ENCODE measurements around the gene NECTIN3. TPM values are rescaled to one million over a fixed set of nuclear protein-coding genes. Genes with fewer than 3 reads are reported as not detected.

NECTIN3 gene
- total and polyA plus RNA-seq, 10 of the 15 experiments (the other 5 are each of a cell fraction or from before 2014, with no cell fraction given): 0.21 TPM; not detected in 9

DNA sequence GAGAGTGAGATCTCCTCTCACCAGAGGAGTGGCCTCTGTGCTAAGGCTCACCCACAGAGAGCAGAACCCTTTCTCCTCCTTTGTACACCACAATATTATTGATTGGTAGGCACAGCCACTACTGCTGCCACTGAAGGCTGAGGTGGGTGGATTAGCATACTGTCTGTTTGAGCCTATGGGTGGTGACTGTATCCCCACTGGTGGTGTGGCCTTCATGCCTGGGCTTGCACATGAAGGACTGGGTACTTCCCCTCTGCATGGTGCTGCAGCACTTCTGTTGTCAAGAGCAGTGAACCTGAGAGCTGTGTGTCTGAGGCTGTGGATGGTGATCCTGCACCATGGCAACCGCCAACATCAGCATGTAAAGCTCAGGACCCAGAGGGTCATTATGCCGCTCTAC, 35.7 kb upstream of the NECTIN3 start:
- intact Hi-C loops (cut with micrococcal nuclease; ENCODE audit: unreplicated experiment): no loop called here
- POLR2A ChIA-PET: no interaction called here
- FAIRE-seq: no peak
- RAD21 ChIA-PET (ENCODE audit: unreplicated experiment): no interaction called here
- Histone ChIP-seq H4K20me1 (ENCODE audit: control insufficient read depth, insufficient read depth) (no peaks in the 10 kb centered on the region), H3K4me2 (ENCODE audit: control insufficient read depth, insufficient read depth) (no peak overlapping the region), H3K27me3 (replicated peaks in 1 of 2; ENCODE audit: control insufficient read depth in 2 of 2, insufficient read depth in 2 of 2, low read length in 1 of 2) (no peaks in the 10 kb centered on the region), H3K27ac (ENCODE audit: control insufficient read depth, insufficient read depth) (no peak overlapping the region), H3K4me1 (ENCODE audit: control insufficient read depth, insufficient read depth, low read length) (no peaks in the 10 kb centered on the region), H3K36me3 (ENCODE audit: control insufficient read depth in 2 of 2, insufficient read depth in 2 of 2, low read length in 1 of 2) (no peaks in the 10 kb centered on the region), H3K9me3 (replicated peaks; ENCODE audit: control insufficient read depth, insufficient read depth, low read length) (no peaks in the 10 kb centered on the region), H3K4me3 (no peak overlapping the region), H3K9ac (ENCODE audit: control insufficient read depth, insufficient read depth, low read length) (no peak overlapping the region), H2AFZ (ENCODE audit: control insufficient read depth, low read depth, low read length) (no peak overlapping the region), H3K79me2 (ENCODE audit: control insufficient read depth, insufficient read depth, low read length) (no peaks in the 10 kb centered on the region)
- BruUV-seq (replicated peaks): no TSS peak
- CTCF ChIA-PET: interaction anchor here (1.5 kb wide), 1 partner anchor 9 kb away, joined by 4 read pairs; no protein-coding TSS in a partner anchor
- 50% methylated on average over 2 of the region's 2 CpGs for WGBS (ENCODE audit: insufficient coverage, insufficient replicate concordance, low lambda C conversion rate, missing lambda C conversion rate)
- ATAC-seq: peak; percentile 79
- no peak for TF ChIP-seq ZNF687 (IDR thresholded peaks at IDR 0.05)
- SMC1A ChIA-PET (ENCODE audit: uncharacterized antibody, unreplicated experiment): no interaction called here
- DNase-seq (ENCODE audit: low read depth, low spot score): no peak
- in situ Hi-C loops (cut with MboI): no loop called here

GRCh38 chr3:111040959-111041358, 30.7 kb upstream of the NECTIN3 start:
- H3K27me3 ChIP-seq (replicated peaks in 1 of 2; ENCODE audit: control insufficient read depth in 2 of 2, insufficient read depth in 2 of 2, low read length in 1 of 2): no peaks in the 10 kb centered on the region
- ChIA-PET CTCF (no interaction called here), POLR2A (no interaction called here), SMC1A (ENCODE audit: uncharacterized antibody, unreplicated experiment) (no interaction called here), RAD21 (ENCODE audit: unreplicated experiment) (no interaction called here)
- FAIRE-seq (no peak), DNase-seq (ENCODE audit: low read depth, low spot score) (no peak), ATAC-seq (no peak)
- no peak overlapping the region for H3K27ac ChIP-seq (ENCODE audit: control insufficient read depth, insufficient read depth)
- H3K4me1 ChIP-seq (ENCODE audit: control insufficient read depth, insufficient read depth, low read length): no peaks in the 10 kb centered on the region
- no peak overlapping the region for H2AFZ ChIP-seq (ENCODE audit: control insufficient read depth, low read depth, low read length)
- WGBS (ENCODE audit: insufficient coverage, insufficient replicate concordance, low lambda C conversion rate, missing lambda C conversion rate): 64% methylated on average over 2 of the region's 2 CpGs
- no TSS peak for BruUV-seq (replicated peaks)
- no peaks in the 10 kb centered on the region for H3K79me2 ChIP-seq (ENCODE audit: control insufficient read depth, insufficient read depth, low read length)
- H3K4me3 ChIP-seq: no peak overlapping the region
- no peak overlapping the region for H3K9ac ChIP-seq (ENCODE audit: control insufficient read depth, insufficient read depth, low read length)
- intact Hi-C loops (cut with micrococcal nuclease; ENCODE audit: unreplicated experiment) (no loop called here), in situ Hi-C loops (cut with MboI) (no loop called here)
- H3K4me2 ChIP-seq (ENCODE audit: control insufficient read depth, insufficient read depth): no peak overlapping the region
- no peaks in the 10 kb centered on the region for H4K20me1 ChIP-seq (ENCODE audit: control insufficient read depth, insufficient read depth)
- H3K36me3 ChIP-seq (ENCODE audit: control insufficient read depth in 2 of 2, insufficient read depth in 2 of 2, low read length in 1 of 2): no peaks in the 10 kb centered on the region
- no peaks in the 10 kb centered on the region for H3K9me3 ChIP-seq (replicated peaks; ENCODE audit: control insufficient read depth, insufficient read depth, low read length)
- no peak for TF ChIP-seq TARDBP (IDR thresholded peaks at IDR 0.05; ENCODE audit: borderline replicate concordance)
- TF ChIP-seq MEF2B (IDR thresholded peaks at IDR 0.05; ENCODE audit: partially characterized antibody, poor library complexity, severe bottlenecking): no peak
- TF ChIP-seq, protein P1, sequence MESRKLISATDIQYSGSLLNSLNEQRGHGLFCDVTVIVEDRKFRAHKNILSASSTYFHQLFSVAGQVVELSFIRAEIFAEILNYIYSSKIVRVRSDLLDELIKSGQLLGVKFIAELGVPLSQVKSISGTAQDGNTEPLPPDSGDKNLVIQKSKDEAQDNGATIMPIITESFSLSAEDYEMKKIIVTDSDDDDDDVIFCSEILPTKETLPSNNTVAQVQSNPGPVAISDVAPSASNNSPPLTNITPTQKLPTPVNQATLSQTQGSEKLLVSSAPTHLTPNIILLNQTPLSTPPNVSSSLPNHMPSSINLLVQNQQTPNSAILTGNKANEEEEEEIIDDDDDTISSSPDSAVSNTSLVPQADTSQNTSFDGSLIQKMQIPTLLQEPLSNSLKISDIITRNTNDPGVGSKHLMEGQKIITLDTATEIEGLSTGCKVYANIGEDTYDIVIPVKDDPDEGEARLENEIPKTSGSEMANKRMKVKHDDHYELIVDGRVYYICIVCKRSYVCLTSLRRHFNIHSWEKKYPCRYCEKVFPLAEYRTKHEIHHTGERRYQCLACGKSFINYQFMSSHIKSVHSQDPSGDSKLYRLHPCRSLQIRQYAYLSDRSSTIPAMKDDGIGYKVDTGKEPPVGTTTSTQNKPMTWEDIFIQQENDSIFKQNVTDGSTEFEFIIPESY (IDR thresholded peaks at IDR 0.05): no peak
- TF ChIP-seq MYC (IDR thresholded peaks at IDR 0.05; ENCODE audit: insufficient read depth, insufficient read length, insufficient replicate concordance, low read length, severe bottlenecking): no peak
- no peak for TF ChIP-seq NFXL1 (IDR thresholded peaks at IDR 0.05; ENCODE audit: borderline replicate concordance)
- no peak for TF ChIP-seq SRF (IDR thresholded peaks at IDR 0.05; ENCODE audit: low read depth in 2 of 2, low read length in 2 of 2)
- TF ChIP-seq, protein P2, sequence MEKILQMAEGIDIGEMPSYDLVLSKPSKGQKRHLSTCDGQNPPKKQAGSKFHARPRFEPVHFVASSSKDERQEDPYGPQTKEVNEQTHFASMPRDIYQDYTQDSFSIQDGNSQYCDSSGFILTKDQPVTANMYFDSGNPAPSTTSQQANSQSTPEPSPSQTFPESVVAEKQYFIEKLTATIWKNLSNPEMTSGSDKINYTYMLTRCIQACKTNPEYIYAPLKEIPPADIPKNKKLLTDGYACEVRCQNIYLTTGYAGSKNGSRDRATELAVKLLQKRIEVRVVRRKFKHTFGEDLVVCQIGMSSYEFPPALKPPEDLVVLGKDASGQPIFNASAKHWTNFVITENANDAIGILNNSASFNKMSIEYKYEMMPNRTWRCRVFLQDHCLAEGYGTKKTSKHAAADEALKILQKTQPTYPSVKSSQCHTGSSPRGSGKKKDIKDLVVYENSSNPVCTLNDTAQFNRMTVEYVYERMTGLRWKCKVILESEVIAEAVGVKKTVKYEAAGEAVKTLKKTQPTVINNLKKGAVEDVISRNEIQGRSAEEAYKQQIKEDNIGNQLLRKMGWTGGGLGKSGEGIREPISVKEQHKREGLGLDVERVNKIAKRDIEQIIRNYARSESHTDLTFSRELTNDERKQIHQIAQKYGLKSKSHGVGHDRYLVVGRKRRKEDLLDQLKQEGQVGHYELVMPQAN (conservative IDR thresholded peaks at IDR 0.05): no peak
- no peak for TF ChIP-seq TAF1 (IDR thresholded peaks at IDR 0.05; ENCODE audit: borderline replicate concordance, low read depth, low read length)

All from GM12878 (cell line).